ENCODE measurements around the gene NELL1.

DNA sequence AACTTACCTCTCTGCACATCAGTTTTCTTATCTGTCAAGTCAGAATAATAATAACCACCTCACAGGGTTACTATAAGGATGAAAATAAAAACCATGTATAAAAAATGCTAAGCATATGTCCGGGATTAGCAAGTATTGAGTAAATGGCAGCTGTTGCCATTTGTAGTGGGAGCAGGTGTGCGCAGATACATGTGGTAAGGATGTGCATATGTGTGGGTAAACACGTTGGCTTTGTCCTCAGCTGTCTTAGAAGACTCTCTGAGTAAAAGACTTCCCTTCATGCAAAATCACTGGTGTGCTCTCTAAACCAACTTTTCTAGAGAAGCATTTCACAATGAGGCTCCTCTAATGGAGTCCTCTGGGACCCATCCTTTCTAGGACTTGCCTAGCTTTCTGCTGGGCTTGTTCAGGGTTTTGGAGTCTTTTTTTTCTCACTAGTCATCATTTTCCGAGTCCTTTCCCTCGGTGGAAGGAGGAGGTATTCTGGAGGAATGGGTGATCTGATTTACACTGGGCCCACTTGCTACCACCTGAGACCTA, 62.4 kb downstream of the NELL1 start:
- no peak for TF ChIP-seq CTCF (IDR thresholded peaks at IDR 0.05)
- no peak for TF ChIP-seq POLR2A (IDR thresholded peaks at IDR 0.05; ENCODE audit: low read length)
- TF ChIP-seq, protein P1, sequence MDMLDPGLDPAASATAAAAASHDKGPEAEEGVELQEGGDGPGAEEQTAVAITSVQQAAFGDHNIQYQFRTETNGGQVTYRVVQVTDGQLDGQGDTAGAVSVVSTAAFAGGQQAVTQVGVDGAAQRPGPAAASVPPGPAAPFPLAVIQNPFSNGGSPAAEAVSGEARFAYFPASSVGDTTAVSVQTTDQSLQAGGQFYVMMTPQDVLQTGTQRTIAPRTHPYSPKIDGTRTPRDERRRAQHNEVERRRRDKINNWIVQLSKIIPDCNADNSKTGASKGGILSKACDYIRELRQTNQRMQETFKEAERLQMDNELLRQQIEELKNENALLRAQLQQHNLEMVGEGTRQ (IDR thresholded peaks at IDR 0.05) = no peak
- TF ChIP-seq CEBPB (IDR thresholded peaks at IDR 0.05) = no peak
- no peak for TF ChIP-seq EP300 (IDR thresholded peaks at IDR 0.05)
- TF ChIP-seq RARB (CRISPR knock-in tag; IDR thresholded peaks at IDR 0.05) = no peak
- no peak for TF ChIP-seq CBX2 (IDR thresholded peaks at IDR 0.05; ENCODE audit: borderline replicate concordance, low read depth)

All from A549 (cell line).